Measurements from ENCODE around the gene LIPT2. TPM values are rescaled to one million over a fixed set of nuclear protein-coding genes. Genes with fewer than 3 reads are reported as not detected.

Gene LIPT2
- total RNA-seq, 1 experiment from 2014 or later: 8.2 TPM

GRCh38 chr11:74524978-74525377 is 31.5 kb upstream of the LIPT2 start:
- Histone ChIP-seq H3K9me3 (ENCODE audit: control insufficient read depth, low read depth, low read length) (no peaks in the 10 kb centered on the region), H2BK120ac (ENCODE audit: low read depth, low read length, poor library complexity, severe bottlenecking) (no peak overlapping the region), H3T11ph (ENCODE audit: low read length) (no peak overlapping the region), H4K5ac (ENCODE audit: insufficient read length, low read depth, low read length) (no peak overlapping the region), H2AK5ac (ENCODE audit: insufficient read length, low read length) (no peak overlapping the region), H2BK15ac (ENCODE audit: low read depth, low read length) (no peak overlapping the region), H4K8ac (replicated peaks; ENCODE audit: insufficient read length, low read depth, low read length) (no peak overlapping the region), H3K4me1 (ENCODE audit: insufficient read depth, low read length) (no peaks in the 10 kb centered on the region), H2AFZ (ENCODE audit: low read length) (no peak overlapping the region), H3K79me1 (ENCODE audit: insufficient read depth, low read depth, low read length, poor library complexity, severe bottlenecking) (no peaks in the 10 kb centered on the region), H3K18ac (ENCODE audit: insufficient read length, low read depth, low read length) (no peak overlapping the region), H2BK12ac (ENCODE audit: insufficient read length, low read depth, low read length) (no peak overlapping the region), H3K27ac (ENCODE audit: insufficient read length, low read depth, low read length) (no peak overlapping the region), H4K20me1 (ENCODE audit: control insufficient read depth, insufficient read depth, insufficient read length) (no peaks in the 10 kb centered on the region), H4K91ac (ENCODE audit: insufficient read length, low read depth, low read length) (no peak overlapping the region), H3K9ac (ENCODE audit: extremely low read depth, insufficient read length, low read length) (no peak overlapping the region), H3K56ac (ENCODE audit: insufficient read length, low read depth, low read length) (no peak overlapping the region), H3K27me3 (ENCODE audit: insufficient read depth, low read length) (no peaks in the 10 kb centered on the region), H3K79me2 (ENCODE audit: insufficient read depth, low read length) (no peaks in the 10 kb centered on the region), H3K4me2 (ENCODE audit: insufficient read depth, insufficient read length, low read length) (no peak overlapping the region), H3K23ac (ENCODE audit: insufficient read length, low read depth, low read length) (no peak overlapping the region), H3K23me2 (ENCODE audit: insufficient read length, low read depth, low read length, poor library complexity, severe bottlenecking) (no peaks in the 10 kb centered on the region), H3K14ac (ENCODE audit: insufficient read depth, low read length) (no peak overlapping the region), H2BK5ac (ENCODE audit: insufficient read length, low read length) (no peak overlapping the region), H3K4ac (ENCODE audit: low read depth, low read length) (no peak overlapping the region), H2BK20ac (ENCODE audit: low read depth, low read length, poor library complexity, severe bottlenecking) (no peak overlapping the region)
- DNase-seq: no peak
- Mint-ChIP-seq H3K9me3 (no peaks in the 10 kb centered on the region), H3K4me3 (no peak overlapping the region), H3K4me1 (no peaks in the 10 kb centered on the region; a peak in 1 of 4 replicates), H3K36me3 (ENCODE audit: insufficient read depth in 1 of 3, low read depth in 3 of 3) (no peaks in the 10 kb centered on the region), H3K27me3 (ENCODE audit: low read depth) (no peaks in the 10 kb centered on the region; the same call in 1 of the 2 replicates), H3K27ac (no peak overlapping the region)
- TF ChIP-seq CTCF (conservative IDR thresholded peaks at IDR 0.05): no peak
- WGBS (ENCODE audit: extremely low coverage, insufficient read length, low lambda C conversion rate): no CpG with 5 or more reads among the region's 2 CpGs

Data from H9 (cell line).